HepG2 (cell line): ENCODE measurements around the gene RASSF4. TPM values are rescaled to one million over a fixed set of nuclear protein-coding genes. Genes with fewer than 3 reads are reported as not detected.

Experiments
- ATAC-seq: fragments of 200-7000 bp; cut with Tn5 transposase; 3 replicates; pipeline ENCODE4 v1.9.1; 2020; ENCODE audit warnings: mild to moderate bottlenecking, moderate library complexity
- BruUV-seq: library from RNA; stranded (reverse); fragments of 400-500 nt; replicated peaks from 2 replicates; lab custom pipeline; 2021; lab: Mats Ljungman, UMichigan
- CTCF ChIA-PET: fragments of 300-600 bp; formaldehyde crosslinking; extraction: SDS; loops from one replicate; lab custom pipeline; 2021; ENCODE audit warnings: low total read pairs, inconsistent platforms, low intra/inter-chr PET ratio; lab: Yijun Ruan, JAX
- POLR2A ChIA-PET: fragments of 350-600 bp; sonication (Branson Sonifier 250); formaldehyde crosslinking; loops from one replicate; lab custom pipeline; 2020; ENCODE audit warnings: antibody characterized with exemption, inconsistent platforms; lab: Yijun Ruan, JAX
- DNase-seq: peaks from one replicate; pipeline ENCODE4 v3.0.0-alpha.2; 2015; ENCODE audit warnings: low spot score
- FAIRE-seq: peaks from 3 replicates; lab custom pipeline; 2011; peaks lifted over from hg19 to GRCh38; lab: Jason Lieb, UNC
- H2AFZ ChIP-seq: one replicate; pipeline ENCODE4 v1.6.1; 2011; ENCODE audit warnings: low read length, inconsistent platforms
- H3K27ac ChIP-seq: fragments of 300-600 bp; 3 replicates; pipeline ENCODE4 v1.8.0; 2011; ENCODE audit warnings: mixed run types, mild to moderate bottlenecking, mixed read lengths, low read length, inconsistent platforms; ENCODE audit not compliant: insufficient read depth; ENCODE audit errors: extremely low read length
- H3K27me3 ChIP-seq, 2 experiments: fragments of 200-600 bp in 1 of 2; 2 replicates in 1 of 2; 3 replicates in 1 of 2; pipeline versions ENCODE4 v1.6.0 to v1.8.0; 2011; ENCODE audit warnings: low read length in 2 of 2, mild to moderate bottlenecking in 2 of 2, moderate library complexity in 2 of 2, inconsistent platforms in 1 of 2; ENCODE audit not compliant: insufficient read depth in 2 of 2, control insufficient read depth in 1 of 2
- H3K36me3 ChIP-seq, 2 experiments: fragments of 200-600 bp in 1 of 2; replicated peaks in 1 of 2; 2 replicates in 1 of 2; 3 replicates in 1 of 2; pipeline versions ENCODE4 v1.5.1 to v1.8.0; 2011; ENCODE audit warnings: low read length in 2 of 2, inconsistent platforms in 1 of 2; ENCODE audit not compliant: insufficient read depth in 2 of 2, control insufficient read depth in 1 of 2
- H3K4me1 ChIP-seq: 2 replicates; pipeline ENCODE4 v1.5.1; 2012; ENCODE audit warnings: low read length, inconsistent platforms; ENCODE audit not compliant: insufficient read depth
- H3K4me2 ChIP-seq: 2 replicates; pipeline ENCODE4 v1.6.0; 2011; ENCODE audit warnings: low read depth, low read length, inconsistent platforms
- H3K4me3 ChIP-seq, 3 experiments: fragments of 200-600 bp in 1 of 3; sonication (generic), shearing (Covaris generic) in 1 of 3; replicated peaks in 1 of 3; 2 replicates each; pipeline ENCODE4 v1.5.1; 2011 to 2016; ENCODE audit warnings: low read length in 3 of 3, inconsistent platforms in 2 of 3, low read depth in 2 of 3, mild to moderate bottlenecking in 2 of 3, control low read depth in 1 of 3, mixed read lengths in 1 of 3; ENCODE audit not compliant: insufficient read depth in 1 of 3
- H3K79me2 ChIP-seq: one replicate; pipeline ENCODE4 v1.6.1; 2011; ENCODE audit warnings: low read length, inconsistent platforms; ENCODE audit not compliant: insufficient read depth
- H3K9ac ChIP-seq: 2 replicates; pipeline ENCODE4 v1.6.0; 2011; ENCODE audit warnings: mild to moderate bottlenecking, low read depth, low read length, inconsistent platforms; ENCODE audit not compliant: insufficient read depth
- H3K9me3 ChIP-seq: 2 replicates; pipeline ENCODE4 v1.5.1; 2012; ENCODE audit warnings: mild to moderate bottlenecking, low read length
- H4K20me1 ChIP-seq: 2 replicates; pipeline ENCODE4 v1.6.0; 2011; ENCODE audit warnings: inconsistent platforms, mild to moderate bottlenecking, low read length, moderate library complexity; ENCODE audit not compliant: insufficient read depth
- ATF7 ChIP-seq, 2 experiments: fragments of 450-650 bp in 1 of 2; sonication (generic) in 1 of 2; formaldehyde crosslinking in 1 of 2; IDR thresholded peaks; 2 replicates each; pipeline versions ENCODE4 v1.4.0 to v1.6.1; 2016 to 2020; ENCODE audit warnings: antibody characterized with exemption in 1 of 2, mild to moderate bottlenecking in 1 of 2, missing genetic modification reagents in 1 of 2
- CEBPB ChIP-seq: IDR thresholded peaks from 2 replicates; pipeline ENCODE4 v1.6.1; 2011; ENCODE audit warnings: low read depth, low read length, improper control_type of control experiment, borderline replicate concordance
- GABPA ChIP-seq, 2 experiments: IDR thresholded peaks; 2 replicates each; pipeline ENCODE4 v1.6.1; 2011 to 2016; ENCODE audit warnings: low read depth in 2 of 2, low read length in 1 of 2, missing biosample characterization in 1 of 2, missing genetic modification characterization in 1 of 2
- MATR3 ChIP-seq: sonication (generic); formaldehyde crosslinking; IDR thresholded peaks from 2 replicates; pipeline ENCODE4 v1.4.0; 2020; ENCODE audit warnings: missing genetic modification reagents
- YEATS2 ChIP-seq: sonication (generic); formaldehyde crosslinking; IDR thresholded peaks from 2 replicates; pipeline ENCODE4 v1.4.0; 2020; ENCODE audit warnings: missing genetic modification reagents, borderline replicate concordance
- ZNF543 ChIP-seq: sonication (generic); formaldehyde crosslinking; IDR thresholded peaks from 2 replicates; pipeline ENCODE4 v1.4.0; 2020; ENCODE audit warnings: mild to moderate bottlenecking, missing genetic modification reagents
- ZNF556 ChIP-seq: sonication (generic); formaldehyde crosslinking; IDR thresholded peaks from 2 replicates; pipeline ENCODE4 v1.4.0; 2020; ENCODE audit warnings: mild to moderate bottlenecking, missing genetic modification reagents, borderline replicate concordance
- ZNF816 ChIP-seq: sonication (generic); formaldehyde crosslinking; IDR thresholded peaks from 2 replicates; pipeline ENCODE4 v1.8.0; 2022; ENCODE audit warnings: missing genetic modification reagents, mild to moderate bottlenecking, borderline replicate concordance
- WGBS: methylation state at CpG from one replicate; pipeline ENCODE4 v1.1.6; 2017; ENCODE audit warnings: low lambda C conversion rate; 5-methylcytosine and 5-hydroxymethylcytosine counted together
- in situ Hi-C: cut with HindIII; loops from 2 replicates; pipeline ENCODE4 v1.10.0; 2017; ENCODE audit warnings: low pct_unique_long_range_greater_than_20kb; ENCODE audit not compliant: extremely low pct_ligation_motif_present
- intact Hi-C: fragments of 100-400 bp; cut with micrococcal nuclease; formaldehyde crosslinking; loops from one replicate; pipeline ENCODE4 v1.10.0; 2022; ENCODE audit not compliant: unreplicated experiment
- polyA plus RNA-seq, 8 experiments: library from polyadenylated mRNA; depleted of rRNA in 3 of 8; stranded (reverse) in 7 of 8; unstranded in 1 of 8; fragments of >200 nt; fragmentation: Illumina TruSeq in 4 of 8; extraction: Trizol in 4 of 8; gene quantifications; 2 replicates each; pipeline versions ENCODE4 v1.2.1 to v1.2.3, GENCODE V29; 2011 to 2016; ENCODE audit warnings: low read depth in 4 of 8, missing spikeins in 1 of 8, mixed read lengths in 1 of 8; ENCODE audit not compliant: insufficient read depth in 1 of 8
- total RNA-seq, 5 experiments: library from RNA; depleted of rRNA; stranded (reverse); fragments of >200 nt; fragmentation: Illumina TruSeq; extraction: Trizol; gene quantifications; 2 replicates each; pipeline ENCODE4 v1.2.3, GENCODE V29; 2016; ENCODE audit warnings: low read depth in 1 of 5
- TF ChIP-seq, protein P1 (sequence below): conservative IDR thresholded peaks from 2 replicates; pipeline ENCODE4 v1.6.1; 2018; ENCODE audit warnings: missing genetic modification reagents
- TF ChIP-seq, protein P2 (sequence below): sonication (generic); formaldehyde crosslinking; IDR thresholded peaks from 2 replicates; pipeline ENCODE4 v1.4.0; 2020; ENCODE audit warnings: missing genetic modification reagents
- TF ChIP-seq, protein P3 (sequence below): IDR thresholded peaks from 2 replicates; pipeline ENCODE4 v1.6.1; 2016; ENCODE audit warnings: control low read depth

Gene RASSF4
- total and polyA plus RNA-seq, 2 of the 13 experiments (the other 11 are each of a cell fraction or from before 2014, with no cell fraction given) = 34.0 to 51.7 TPM

DNA sequence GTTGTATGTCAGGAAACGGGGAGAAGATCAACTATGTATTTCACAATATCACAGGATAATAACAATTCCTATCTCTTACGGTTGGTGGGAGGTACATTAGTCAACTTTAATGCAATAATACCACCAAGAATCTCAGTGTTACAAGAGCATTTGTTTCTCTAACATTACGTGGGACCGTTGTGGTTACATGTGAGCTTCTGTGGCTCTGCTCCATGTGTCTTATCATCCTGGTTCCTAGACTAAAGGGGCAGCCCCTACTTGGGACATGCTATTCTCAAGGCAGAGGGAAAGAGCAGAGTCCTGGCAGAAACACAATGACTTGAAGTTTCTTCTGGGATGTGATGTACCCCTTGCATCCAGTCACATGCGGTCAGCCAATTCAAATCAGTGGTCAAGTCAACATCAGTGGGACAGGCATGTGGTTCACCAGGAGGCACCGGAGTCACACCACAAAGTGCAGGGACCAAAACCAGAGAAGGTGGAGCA lies 38.6 kb downstream of the RASSF4 start:
- POLR2A ChIA-PET = interaction anchor here (1.0 to 5.4 kb wide), 4 partner anchors 9 to 22 kb away, joined by 4 to 30 read pairs (median 7); partner anchors contain the start of gene DEPP1
- in situ Hi-C loops = no loop called here
- WGBS = 93% methylated on average over 6 of the region's 6 CpGs

DNA sequence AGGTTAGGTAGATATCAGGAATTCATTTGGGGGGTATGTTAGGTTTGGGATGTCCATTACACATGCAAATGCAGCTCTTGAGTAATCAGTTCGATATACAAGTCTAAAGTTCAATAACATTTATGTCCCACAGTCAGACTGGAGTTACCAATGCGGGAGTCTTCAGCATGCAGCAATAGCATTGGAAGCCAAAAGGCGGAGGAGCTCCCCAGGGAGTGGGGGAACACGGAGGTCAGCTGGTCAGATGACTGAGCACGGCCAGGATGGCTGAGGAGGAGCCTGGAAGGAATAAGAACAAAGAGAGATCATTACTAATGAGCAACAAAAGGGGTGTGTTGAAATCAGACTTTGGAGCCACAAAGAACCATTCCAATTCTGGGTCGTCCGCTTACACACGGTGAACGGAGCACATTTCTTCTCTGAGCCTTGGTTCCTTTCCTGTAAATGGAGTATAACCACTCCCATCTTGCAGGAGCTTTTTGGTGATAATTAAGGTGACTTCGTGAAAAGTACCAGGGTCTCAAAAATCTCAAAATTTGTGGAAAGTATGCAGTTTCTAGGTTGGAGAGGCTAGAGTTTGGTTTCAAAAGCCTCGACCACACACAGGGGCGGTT lies 40.6 kb downstream of the RASSF4 start:
- BruUV-seq = no TSS peak
- DNase-seq (no peak), ATAC-seq (no peak), FAIRE-seq (no peak)
- H2AFZ ChIP-seq = no peak overlapping the region
- 59% methylated on average over 12 of the region's 12 CpGs for WGBS
- H3K4me2 ChIP-seq = no peak overlapping the region
- peaks cover 95% of the 10 kb centered on the region for H3K4me1 ChIP-seq
- H3K4me3 ChIP-seq = no peak overlapping the region
- no peak overlapping the region for H3K9ac ChIP-seq
- in situ Hi-C loops (loop anchor here (25.0 kb wide), 2 partner anchors 237 to 437 kb away; no protein-coding TSS in a partner anchor), intact Hi-C loops (loop anchor here (10.0 kb wide), 1 partner anchor 445 kb away; no protein-coding TSS in a partner anchor)
- H3K27ac ChIP-seq = peak overlapping the region; percentile 31
- H3K9me3 ChIP-seq = no peaks in the 10 kb centered on the region
- H3K79me2 ChIP-seq = no peaks in the 10 kb centered on the region
- POLR2A ChIA-PET = interaction anchor here (1.3 to 5.4 kb wide), 3 partner anchors 20 to 24 kb away, joined by 4 to 30 read pairs (median 19); partner anchors contain the start of gene DEPP1
- CTCF ChIA-PET = no interaction called here
- H4K20me1 ChIP-seq = no peaks in the 10 kb centered on the region
- H3K36me3 ChIP-seq = no peaks in the 10 kb centered on the region
- H3K27me3 ChIP-seq = no peaks in the 10 kb centered on the region
- TF ChIP-seq ZNF816 (CRISPR knock-in tag) = no peak
- no peak for TF ChIP-seq YEATS2 (CRISPR knock-in tag)
- TF ChIP-seq, protein P1, sequence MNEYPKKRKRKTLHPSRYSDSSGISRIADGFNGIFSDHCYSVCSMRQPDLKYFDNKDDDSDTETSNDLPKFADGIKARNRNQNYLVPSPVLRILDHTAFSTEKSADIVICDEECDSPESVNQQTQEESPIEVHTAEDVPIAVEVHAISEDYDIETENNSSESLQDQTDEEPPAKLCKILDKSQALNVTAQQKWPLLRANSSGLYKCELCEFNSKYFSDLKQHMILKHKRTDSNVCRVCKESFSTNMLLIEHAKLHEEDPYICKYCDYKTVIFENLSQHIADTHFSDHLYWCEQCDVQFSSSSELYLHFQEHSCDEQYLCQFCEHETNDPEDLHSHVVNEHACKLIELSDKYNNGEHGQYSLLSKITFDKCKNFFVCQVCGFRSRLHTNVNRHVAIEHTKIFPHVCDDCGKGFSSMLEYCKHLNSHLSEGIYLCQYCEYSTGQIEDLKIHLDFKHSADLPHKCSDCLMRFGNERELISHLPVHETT (CRISPR knock-in tag) = no peak
- no peak for TF ChIP-seq ATF7 (IDR thresholded peaks at IDR 0.05)
- TF ChIP-seq ATF7 (CRISPR knock-in tag; IDR thresholded peaks at IDR 0.05) = no peak
- TF ChIP-seq, protein P2, sequence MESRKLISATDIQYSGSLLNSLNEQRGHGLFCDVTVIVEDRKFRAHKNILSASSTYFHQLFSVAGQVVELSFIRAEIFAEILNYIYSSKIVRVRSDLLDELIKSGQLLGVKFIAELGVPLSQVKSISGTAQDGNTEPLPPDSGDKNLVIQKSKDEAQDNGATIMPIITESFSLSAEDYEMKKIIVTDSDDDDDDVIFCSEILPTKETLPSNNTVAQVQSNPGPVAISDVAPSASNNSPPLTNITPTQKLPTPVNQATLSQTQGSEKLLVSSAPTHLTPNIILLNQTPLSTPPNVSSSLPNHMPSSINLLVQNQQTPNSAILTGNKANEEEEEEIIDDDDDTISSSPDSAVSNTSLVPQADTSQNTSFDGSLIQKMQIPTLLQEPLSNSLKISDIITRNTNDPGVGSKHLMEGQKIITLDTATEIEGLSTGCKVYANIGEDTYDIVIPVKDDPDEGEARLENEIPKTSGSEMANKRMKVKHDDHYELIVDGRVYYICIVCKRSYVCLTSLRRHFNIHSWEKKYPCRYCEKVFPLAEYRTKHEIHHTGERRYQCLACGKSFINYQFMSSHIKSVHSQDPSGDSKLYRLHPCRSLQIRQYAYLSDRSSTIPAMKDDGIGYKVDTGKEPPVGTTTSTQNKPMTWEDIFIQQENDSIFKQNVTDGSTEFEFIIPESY = 0 out of 2 replicates have a peak, but pooled peaks have one; percentile 55

More for the DNA sequence above, 38.6 kb downstream of the RASSF4 start:
- H3K79me2 ChIP-seq = no peaks in the 10 kb centered on the region
- H3K4me1 ChIP-seq = peaks cover 95% of the 10 kb centered on the region
- no peak overlapping the region for H3K9ac ChIP-seq
- no TSS peak for BruUV-seq
- ATAC-seq (no peak), FAIRE-seq (no peak), DNase-seq (no peak)
- TF ChIP-seq MATR3 (CRISPR knock-in tag) (no peak), ZNF543 (CRISPR knock-in tag) (no peak), ZNF556 (CRISPR knock-in tag) (no peak), GABPA (IDR thresholded peaks at IDR 0.05; ENCODE audit: low read depth, low read length) (no peak), GABPA (CRISPR knock-in tag; IDR thresholded peaks at IDR 0.05; ENCODE audit: low read depth) (no peak), CEBPB (0 out of 2 replicates have a peak, but pooled peaks have one; percentile 29)
- TF ChIP-seq, protein P3, sequence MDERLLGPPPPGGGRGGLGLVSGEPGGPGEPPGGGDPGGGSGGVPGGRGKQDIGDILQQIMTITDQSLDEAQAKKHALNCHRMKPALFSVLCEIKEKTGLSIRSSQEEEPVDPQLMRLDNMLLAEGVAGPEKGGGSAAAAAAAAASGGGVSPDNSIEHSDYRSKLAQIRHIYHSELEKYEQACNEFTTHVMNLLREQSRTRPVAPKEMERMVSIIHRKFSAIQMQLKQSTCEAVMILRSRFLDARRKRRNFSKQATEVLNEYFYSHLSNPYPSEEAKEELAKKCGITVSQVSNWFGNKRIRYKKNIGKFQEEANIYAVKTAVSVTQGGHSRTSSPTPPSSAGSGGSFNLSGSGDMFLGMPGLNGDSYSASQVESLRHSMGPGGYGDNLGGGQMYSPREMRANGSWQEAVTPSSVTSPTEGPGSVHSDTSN (CRISPR knock-in tag) = no peak
- no peaks in the 10 kb centered on the region for H3K9me3 ChIP-seq
- peaks cover 4 to 8% of the 10 kb centered on the region in 2 experiments; a peak in 1 of 5 replicates for H3K36me3 ChIP-seq
- H3K27ac ChIP-seq = no peak overlapping the region
- intact Hi-C loops = no loop called here
- H3K27me3 ChIP-seq = no peaks in the 10 kb centered on the region
- CTCF ChIA-PET = no interaction called here
- no peaks in the 10 kb centered on the region for H4K20me1 ChIP-seq
- H2AFZ ChIP-seq = no peak overlapping the region
- no peak overlapping the region for H3K4me2 ChIP-seq
- H3K4me3 ChIP-seq = no peak overlapping the region
